PC-3 (cell line): ENCODE results near the gene PCDH20.

Source experiments
- CTCF ChIP-seq: fragments of 300-600 bp; sonication (generic); conservative IDR thresholded peaks from 2 replicates; pipeline ENCODE4 v1.5.1; 2017; ENCODE audit warnings: antibody characterized with exemption, low read depth, mild to moderate bottlenecking, low read length
- EZH2 ChIP-seq: fragments of 300-600 bp; sonication (generic); IDR thresholded peaks from one replicate; pipeline ENCODE4 v1.6.1; 2017; ENCODE audit warnings: antibody characterized with exemption, mild to moderate bottlenecking, low read length; ENCODE audit not compliant: unreplicated experiment

GRCh38 chr13:61432029-61432428, 16.4 kb upstream of the PCDH20 start:
- no peak for TF ChIP-seq CTCF
- TF ChIP-seq EZH2, result no peak
